SW 1271 (cell line): ENCODE results near the gene SLC66A1.
A peak's percentile ranks its signal among the peaks of the same experiment; 100 is the strongest.

Experiments used
- DNase-seq, 2 experiments: peaks; one replicate each; lab custom pipeline; 2025; lab: John Stamatoyannopoulos, UW

The SLC66A1 gene

GRCh38 chr1:19305880-19306279, 6.2 kb upstream of the SLC66A1 start:
- no peak for DNase-seq

- no peak for DNase-seq
Measured at GRCh38 chr1:19306941-19307340, 5.2 kb upstream of the SLC66A1 start.

- DNase-seq, result no peak
Measured at GRCh38 chr1:19307794-19308508, 4.2 kb upstream of the SLC66A1 start.

GRCh38 chr1:19308509-19308907, 3.6 kb upstream of the SLC66A1 start:
- DNase-seq, result no peak

- DNase-seq, result peak in 1 of 2 experiments; percentile 12
Measured at GRCh38 chr1:19309123-19309813, 2.9 kb upstream of the SLC66A1 start.

GRCh38 chr1:19310061-19310460, 2.1 kb upstream of the SLC66A1 start:
- DNase-seq, result no peak

GRCh38 chr1:19310720-19311502, 1.2 kb upstream of the SLC66A1 start:
- no peak for DNase-seq

GRCh38 chr1:19311503-19311930, 609 bp upstream of the SLC66A1 start:
- DNase-seq, result no peak

- DNase-seq, result no peak
Measured at GRCh38 chr1:19312782-19313635, 883 bp downstream of the SLC66A1 start.

GRCh38 chr1:19313636-19313959, 1.5 kb downstream of the SLC66A1 start:
- DNase-seq, result no peak

- DNase-seq, result no peak
Measured at GRCh38 chr1:19313961-19314882, 2.1 kb downstream of the SLC66A1 start.

GRCh38 chr1:19315378-19316198, 3.5 kb downstream of the SLC66A1 start:
- peak in 1 of 2 experiments; percentile 14 for DNase-seq

- DNase-seq, result no peak
Measured at GRCh38 chr1:19317126-19317910, 5.2 kb downstream of the SLC66A1 start.

- no peak for DNase-seq
Measured at GRCh38 chr1:19319196-19319595, 7.1 kb downstream of the SLC66A1 start.

GRCh38 chr1:19321071-19321470, 8.9 kb downstream of the SLC66A1 start:
- DNase-seq, result no peak

- no peak for DNase-seq
Measured at GRCh38 chr1:19322481-19322880, 10.4 kb downstream of the SLC66A1 start.

GRCh38 chr1:19323987-19324664, 12.0 kb downstream of the SLC66A1 start:
- DNase-seq, result no peak

GRCh38 chr1:19324665-19324990, 12.5 kb downstream of the SLC66A1 start:
- no peak for DNase-seq
